PFSK-1 (cell line): ENCODE data around the gene NAPSA.

Experiments used
- FOXP2 ChIP-seq: optimal IDR thresholded peaks from 2 replicates; pipeline ENCODE3; 2011; ENCODE audit warnings: borderline replicate concordance, control low read depth, inconsistent platforms; ENCODE audit not compliant: insufficient read depth; ENCODE audit errors: extremely low read length, extremely low read depth
- POLR2AphosphoS5 ChIP-seq: IDR thresholded peaks from 2 replicates; pipeline ENCODE4 v1.6.1; 2012; ENCODE audit warnings: low read depth, mild to moderate bottlenecking, control low read depth, low read length, moderate library complexity
- REST ChIP-seq, 2 experiments: IDR thresholded peaks; 2 replicates each; pipeline versions ENCODE4 v1.6.1 to v1.8.0; 2011 to 2012; ENCODE audit warnings: low read depth in 2 of 2, low read length in 2 of 2, control low read depth in 1 of 2, inconsistent platforms in 1 of 2, mild to moderate bottlenecking in 1 of 2, moderate library complexity in 1 of 2; ENCODE audit not compliant: insufficient read depth in 1 of 2
- SIN3A ChIP-seq: IDR thresholded peaks from 2 replicates; pipeline ENCODE4 v1.6.1; 2012; ENCODE audit warnings: mild to moderate bottlenecking, low read length, moderate library complexity, borderline replicate concordance; ENCODE audit not compliant: insufficient read depth
- TAF1 ChIP-seq: IDR thresholded peaks from 2 replicates; pipeline ENCODE4 v1.6.1; 2012; ENCODE audit warnings: low read length, control low read depth, borderline replicate concordance; ENCODE audit not compliant: insufficient read depth

NAPSA gene

GRCh38 chr19:50333235-50333736, 32.2 kb downstream of the NAPSA start:
- TF ChIP-seq POLR2AphosphoS5 (no peak), REST (IDR thresholded peaks at IDR 0.05; ENCODE audit: insufficient read depth in 1 of 2, low read depth in 2 of 2, low read length in 2 of 2) (no peak), SIN3A (no peak), TAF1 (no peak), FOXP2 (no peak)

DNA sequence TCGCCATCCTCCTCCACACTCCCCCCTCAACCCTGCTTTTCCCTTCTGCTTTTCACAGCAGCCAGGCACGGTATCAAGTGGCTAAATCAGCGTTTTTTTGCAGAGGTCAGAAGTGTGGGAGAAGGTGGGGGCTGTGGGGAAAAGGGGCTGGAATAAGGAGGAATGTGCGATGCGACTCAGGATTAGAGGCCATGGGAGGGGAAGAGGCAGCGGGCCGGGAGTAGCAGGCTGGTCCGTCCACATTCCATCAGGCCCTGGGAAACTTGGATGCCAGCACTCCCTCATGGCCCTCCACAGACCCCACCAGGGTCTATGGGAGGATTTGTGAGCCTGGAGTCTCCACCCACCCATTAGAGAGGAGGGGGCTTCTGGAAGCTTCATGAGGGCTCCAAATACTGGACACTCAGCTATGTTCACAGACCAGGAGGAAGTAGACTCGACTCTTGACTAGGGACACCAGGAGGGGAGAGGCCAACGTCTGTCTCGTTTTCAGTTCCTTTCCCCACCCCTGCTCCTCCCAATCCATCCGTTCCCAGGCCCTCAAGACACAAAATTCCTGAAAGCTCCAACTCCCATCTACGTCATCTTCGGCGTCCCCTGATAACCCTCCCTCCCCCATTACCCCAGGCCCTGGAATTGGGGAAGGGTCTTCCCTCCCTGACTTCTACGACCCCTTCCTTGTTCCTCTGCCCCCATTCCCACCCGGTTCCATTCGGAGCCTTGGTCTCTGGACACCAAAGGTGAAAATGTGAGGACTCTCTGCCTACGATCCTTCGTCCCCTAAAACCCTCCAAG, 33.0 kb downstream of the NAPSA start:
- no peak for TF ChIP-seq TAF1
- TF ChIP-seq POLR2AphosphoS5 = no peak
- no peak for TF ChIP-seq SIN3A
- no peak for TF ChIP-seq REST (IDR thresholded peaks at IDR 0.05; ENCODE audit: insufficient read depth in 1 of 2, low read depth in 2 of 2, low read length in 2 of 2)
- TF ChIP-seq FOXP2 = no peak

- no peak for TF ChIP-seq SIN3A
- TF ChIP-seq REST (IDR thresholded peaks at IDR 0.05; ENCODE audit: insufficient read depth in 1 of 2, low read depth in 2 of 2, low read length in 2 of 2) = no peak
- no peak for TF ChIP-seq POLR2AphosphoS5
- no peak for TF ChIP-seq FOXP2
- TF ChIP-seq TAF1 = no peak
These were observed 33.5 kb downstream of the NAPSA start for GRCh38 chr19:50331994-50332243.

- TF ChIP-seq POLR2AphosphoS5 (no peak), REST (IDR thresholded peaks at IDR 0.05; ENCODE audit: insufficient read depth in 1 of 2, low read depth in 2 of 2, low read length in 2 of 2) (no peak), SIN3A (no peak), FOXP2 (no peak), TAF1 (no peak)
These were observed 34.0 kb downstream of the NAPSA start for GRCh38 chr19:50331221-50331993.
